HG02798 (cell line): ENCODE results near the gene ADA.
"Not testable (repeated sequence)": the region's sequence is repeated elsewhere in the genome, so short reads cannot be mapped to it uniquely, and the experiment has no call there.

Source experiments
- ATAC-seq: cut with Tn5 transposase; IDR thresholded peaks from one replicate; pipeline ENCODE4 v1.9.1; 2021; ENCODE audit warnings: mild to moderate bottlenecking; ENCODE audit not compliant: unreplicated experiment, poor library complexity

Gene ADA

GRCh38 chr20:44606725-44607441 is 44.6 kb downstream of the ADA start:
- no peak for ATAC-seq

- ATAC-seq: no peak
Observed at GRCh38 chr20:44603327-44603726, 48.2 kb downstream of the ADA start.

DNA sequence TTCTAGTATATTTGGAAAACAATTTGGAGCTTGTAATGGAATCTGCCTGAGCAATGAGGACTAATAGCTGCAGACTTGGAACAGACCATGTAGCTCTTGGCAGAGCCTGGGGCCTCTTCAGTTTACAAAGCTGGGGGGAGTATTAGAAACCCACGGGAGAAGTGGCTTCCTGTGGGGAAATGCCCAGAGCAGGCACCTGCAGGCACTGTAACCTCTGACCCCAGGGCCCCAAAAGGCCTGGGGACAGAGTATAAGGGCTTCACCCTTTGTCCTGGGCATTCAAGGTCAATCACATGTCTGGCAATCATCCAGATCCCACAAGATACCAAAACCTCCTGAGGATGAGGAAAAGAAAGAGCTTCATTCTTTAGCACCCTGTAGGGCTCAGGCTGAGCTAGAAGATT is 49.7 kb downstream of the ADA start:
- no peak for ATAC-seq

- no peak for ATAC-seq
Observed at GRCh38 chr20:44601236-44601671, 50.2 kb downstream of the ADA start.

DNA sequence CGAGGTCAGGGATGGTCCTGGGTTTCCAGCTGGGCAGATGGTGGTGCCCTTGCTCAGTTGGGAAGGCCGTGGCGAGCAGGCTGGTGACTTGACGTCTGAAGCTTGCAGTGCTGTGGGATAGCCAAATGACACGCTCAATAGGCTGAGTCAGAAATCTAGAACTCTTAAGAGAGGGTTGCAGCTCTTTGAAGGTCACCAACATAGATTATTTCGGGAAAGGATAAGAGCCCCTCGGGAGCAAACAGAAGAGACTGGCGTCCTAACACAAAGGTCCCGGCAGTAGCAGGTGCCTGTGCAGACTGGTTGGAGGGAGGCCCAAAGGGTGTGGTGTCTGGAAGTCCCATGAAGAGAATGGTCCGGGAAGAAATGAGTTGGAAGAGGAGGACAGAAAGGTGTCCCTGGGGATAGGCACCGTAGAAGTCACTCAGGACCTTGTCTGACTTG is 50.7 kb downstream of the ADA start:
- no peak for ATAC-seq

DNA sequence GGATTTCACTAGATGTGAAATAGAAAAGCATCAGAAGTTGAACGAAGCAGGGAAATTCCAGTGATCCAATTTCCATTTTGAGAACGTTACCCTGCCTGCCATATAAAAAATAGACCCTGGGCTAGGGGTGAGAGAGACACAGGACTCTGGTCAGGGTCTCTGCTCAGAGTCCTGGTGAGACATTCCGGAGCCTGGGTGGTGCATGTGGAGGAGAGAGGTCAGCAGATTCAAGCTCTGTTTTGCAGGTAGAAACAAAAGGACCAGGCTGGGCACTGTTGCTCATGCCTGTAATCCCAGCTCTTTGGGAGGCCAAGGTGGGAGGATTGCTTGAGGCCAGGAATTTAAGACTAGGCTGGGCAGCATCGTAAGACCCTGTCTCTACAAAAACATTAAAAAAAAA is 51.2 kb downstream of the ADA start:
- no peak for ATAC-seq

DNA sequence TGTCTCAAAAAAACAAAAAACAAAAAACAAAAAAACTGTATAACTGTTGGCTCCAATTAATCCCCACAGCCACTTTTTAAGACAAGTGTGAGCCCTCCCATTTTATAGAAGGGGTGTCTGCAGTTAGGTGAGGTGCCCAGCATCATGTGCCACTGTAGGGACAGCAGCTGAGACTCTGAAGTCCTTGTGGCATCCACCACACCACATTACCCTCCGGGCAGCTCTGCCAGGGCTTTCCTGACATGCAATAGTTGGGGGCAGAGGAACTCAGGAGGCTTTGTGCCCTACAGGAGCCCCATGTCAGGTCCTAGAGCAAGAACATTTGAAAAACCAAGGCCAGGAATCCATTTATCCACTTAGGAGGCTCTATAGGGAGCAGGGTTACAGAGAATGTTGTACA is 51.8 kb downstream of the ADA start:
- ATAC-seq: no peak

- ATAC-seq: peak; percentile 33
Observed at GRCh38 chr20:44598423-44599305, 52.8 kb downstream of the ADA start.

DNA sequence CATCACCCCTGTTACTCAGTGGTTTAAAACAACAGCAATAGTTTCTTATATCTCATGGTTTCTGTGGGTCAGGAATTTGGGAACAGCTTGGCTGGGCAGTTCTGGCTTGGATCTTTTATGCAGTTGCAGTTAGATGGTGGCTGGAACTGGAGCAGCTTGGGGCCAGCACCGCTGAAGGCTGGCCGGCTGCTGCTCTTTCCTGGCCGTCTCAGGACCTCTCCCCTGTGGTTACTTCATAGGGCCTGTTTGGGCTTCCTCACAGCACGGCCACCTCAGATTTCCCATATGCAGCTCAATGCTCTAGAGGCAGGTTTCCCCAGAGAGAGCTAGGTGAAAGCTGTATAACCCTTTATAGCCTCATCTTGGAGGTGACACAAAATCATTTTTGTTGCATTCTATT is 53.6 kb downstream of the ADA start:
- no peak for ATAC-seq

- ATAC-seq: no peak
Observed at GRCh38 chr20:44597516-44597915, 54.0 kb downstream of the ADA start.

- no peak for ATAC-seq
Observed at GRCh38 chr20:44596876-44597275, 54.6 kb downstream of the ADA start.

- ATAC-seq: no peak
Observed at GRCh38 chr20:44596010-44596409, 55.5 kb downstream of the ADA start.

- peak; percentile 58 for ATAC-seq
Observed at GRCh38 chr20:44594730-44595129, 56.8 kb downstream of the ADA start.

GRCh38 chr20:44593751-44594150 is 57.7 kb downstream of the ADA start:
- no peak for ATAC-seq

GRCh38 chr20:44592366-44592765 is 59.1 kb downstream of the ADA start:
- no peak for ATAC-seq

- ATAC-seq: no peak
Observed at GRCh38 chr20:44590980-44591778, 60.3 kb downstream of the ADA start.

DNA sequence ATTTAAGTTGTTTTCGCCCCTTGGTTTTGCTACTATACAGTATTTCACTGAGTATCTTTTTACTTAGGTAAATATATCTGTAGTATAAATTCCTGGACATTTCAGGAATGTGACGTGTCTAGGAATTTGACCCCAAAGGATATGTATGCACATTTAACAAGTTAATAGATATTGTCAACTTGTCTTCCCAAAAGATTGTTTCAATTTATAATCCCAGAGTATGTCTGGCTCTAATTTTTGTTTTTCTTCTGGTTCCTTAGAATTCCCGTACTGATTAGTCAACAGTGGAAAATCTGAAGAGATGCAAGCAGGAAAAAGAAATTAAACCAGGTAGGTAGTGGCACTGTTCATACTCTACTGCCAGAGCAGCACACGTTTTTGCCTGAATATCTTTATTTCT is 62.0 kb downstream of the ADA start:
- no peak for ATAC-seq

DNA sequence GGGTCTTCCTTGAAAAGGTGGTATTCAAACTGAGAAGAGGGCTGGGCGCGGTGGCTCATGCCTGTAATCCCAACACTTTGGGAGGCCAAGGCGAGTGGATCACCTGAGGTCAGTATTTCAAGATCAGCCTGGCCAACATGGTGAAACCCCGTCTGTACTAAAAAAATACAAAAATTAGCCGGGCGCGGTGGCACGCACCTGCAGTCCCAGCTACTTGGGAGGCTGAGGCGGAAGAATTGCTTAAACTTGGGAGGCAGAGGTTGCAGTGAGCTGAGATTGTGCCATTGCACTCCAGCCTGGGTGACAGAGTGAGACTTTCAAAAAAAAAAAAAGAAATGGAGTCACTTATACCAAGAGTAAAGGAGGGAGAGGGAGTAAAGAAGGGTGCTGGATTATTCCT is 63.2 kb downstream of the ADA start:
- not testable (repeated sequence) for ATAC-seq

DNA sequence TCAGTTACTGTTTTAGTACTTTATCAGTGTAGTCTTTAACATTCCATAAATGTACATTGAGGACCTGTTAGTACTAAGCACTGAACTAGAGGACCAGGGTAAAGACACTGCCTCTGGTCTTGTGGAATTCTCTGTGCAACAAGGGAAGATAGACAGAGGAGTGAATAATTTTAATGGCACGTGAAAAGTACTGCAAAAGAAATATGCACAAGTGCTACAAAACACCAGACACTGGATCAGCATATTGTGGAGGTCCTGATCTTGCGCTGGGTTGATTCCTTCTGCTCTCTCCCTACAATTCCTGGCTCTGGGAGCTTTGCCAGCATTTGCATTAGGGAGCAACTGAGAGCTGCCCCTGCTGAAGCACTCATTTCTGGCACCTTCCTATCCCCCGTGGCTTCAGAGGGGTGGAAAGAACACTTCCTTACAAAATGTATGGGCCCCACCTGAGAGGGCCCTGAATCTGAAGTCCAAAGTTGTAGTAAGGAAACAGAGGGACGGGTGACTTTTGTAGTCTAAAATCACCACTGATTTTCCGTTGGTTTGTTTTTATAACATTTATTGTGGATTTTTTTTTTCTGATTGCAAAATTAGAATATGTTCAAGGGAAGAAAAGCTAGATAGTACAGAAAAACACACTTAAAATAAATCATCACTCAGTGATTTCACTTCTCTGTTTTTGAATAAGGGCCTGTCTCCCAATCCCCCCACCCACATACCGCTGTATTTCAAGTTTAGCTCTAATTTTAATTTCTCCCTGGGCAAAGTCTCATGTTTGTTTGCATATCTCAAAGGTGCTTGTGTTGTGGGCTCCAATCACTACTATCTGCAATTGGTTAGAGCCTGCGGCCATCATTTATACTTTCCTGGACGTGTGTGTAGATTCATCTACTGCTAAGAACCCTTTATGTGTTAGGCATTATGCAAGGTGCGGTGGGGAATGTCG is 64.2 kb downstream of the ADA start:
- no peak for ATAC-seq
